Spleen (tissue), 11 donors: Measurements from ENCODE around the gene USP2. TPM values are rescaled to one million over a fixed set of nuclear protein-coding genes. Genes with fewer than 3 reads are reported as not detected.

Source experiments
- DNase-seq: peaks from one replicate; pipeline ENCODE4 v3.0.0-alpha.2; 2020
- H3K27ac ChIP-seq, 8 donors: fragments of 200-600 bp; sonication (generic) in 7 of 8; 1 replicate in 4 of 8; 2 replicates in 4 of 8; pipeline versions ENCODE4 v1.5.0 to v1.8.0; 2016 to 2021; ENCODE audit warnings: inconsistent platforms in 4 of 8, mild to moderate bottlenecking in 4 of 8, moderate library complexity in 1 of 8
- H3K27me3 ChIP-seq, 7 donors: fragments of 200-600 bp; sonication (generic) in 6 of 7; replicated peaks in 1 of 7; 1 replicate in 4 of 7; 2 replicates in 3 of 7; pipeline versions ENCODE4 v1.5.0 to v1.8.0; 2016 to 2021; ENCODE audit warnings: inconsistent platforms in 3 of 7, mild to moderate bottlenecking in 1 of 7
- H3K36me3 ChIP-seq, 6 donors: fragments of 200-600 bp; sonication (generic) in 5 of 6; 1 replicate in 4 of 6; 2 replicates in 2 of 6; pipeline versions ENCODE4 v1.5.0 to v1.8.0; 2016 to 2021; ENCODE audit warnings: inconsistent platforms in 2 of 6
- H3K4me1 ChIP-seq, 6 donors: fragments of 200-600 bp; sonication (generic) in 5 of 6; 1 replicate in 3 of 6; 2 replicates in 3 of 6; pipeline versions ENCODE4 v1.5.0 to v1.8.0; 2016 to 2021; ENCODE audit warnings: inconsistent platforms in 3 of 6
- H3K4me3 ChIP-seq, 8 donors: fragments of 200-600 bp; sonication (generic) in 7 of 8; 1 replicate in 4 of 8; 2 replicates in 4 of 8; pipeline versions ENCODE4 v1.5.0 to v1.8.0; 2016 to 2021; ENCODE audit warnings: inconsistent platforms in 4 of 8, mild to moderate bottlenecking in 4 of 8, moderate library complexity in 2 of 8
- H3K9me3 ChIP-seq, 8 donors: fragments of 200-600 bp; sonication (generic) in 7 of 8; 1 replicate in 4 of 8; 2 replicates in 4 of 8; pipeline versions ENCODE4 v1.5.0 to v1.8.0; 2016 to 2021; ENCODE audit warnings: inconsistent platforms in 4 of 8
- CTCF ChIP-seq, 11 experiments: fragments of 200-600 bp in 7 of 11; fragments of 450-650 bp in 4 of 11; sonication (generic) in 4 of 11; IDR thresholded peaks in 8 of 11; conservative IDR thresholded peaks in 3 of 11; 1 replicate in 7 of 11; 2 replicates in 4 of 11; pipeline versions ENCODE4 v1.4.0 to v1.8.0; 2016 to 2021; ENCODE audit warnings: antibody characterized with exemption in 11 of 11, inconsistent platforms in 4 of 11, mild to moderate bottlenecking in 1 of 11
- POLR2A ChIP-seq, 3 donors: fragments of 450-650 bp; IDR thresholded peaks; one replicate each; pipeline ENCODE4 v1.5.1; 2017; ENCODE audit warnings: antibody characterized with exemption in 3 of 3, mild to moderate bottlenecking in 1 of 3
- POLR2AphosphoS5 ChIP-seq, 3 donors: sonication (generic); formaldehyde crosslinking; IDR thresholded peaks; one replicate each; pipeline ENCODE4 v1.5.1; 2017; ENCODE audit warnings: antibody characterized with exemption in 3 of 3
- WGBS, 5 donors: extraction: QIAGEN DNeasy Blood & Tissue Kit in 3 of 5; methylation state at CpG; one replicate each; pipeline versions ENCODE4 v1.1.5 to v1.1.7; 2013 to 2018; 5-methylcytosine and 5-hydroxymethylcytosine counted together
- intact Hi-C: fragments of 100-400 bp; cut with DNase I; formaldehyde crosslinking; loops from one replicate; pipeline ENCODE4 v1.15.0; 2023; ENCODE audit warnings: low total_unique reads
- polyA plus RNA-seq, 3 donors: library from polyadenylated mRNA; stranded (reverse); fragments of 200-250 nt; gene quantifications; one replicate each; pipeline ENCODE4 v1.2.1, GENCODE V29; 2013
- total RNA-seq, 7 donors: library from RNA; depleted of rRNA in 3 of 7; stranded (reverse); fragments of >200 nt in 3 of 7; fragmentation: NEBNext Ultra II Directional in 4 of 7; extraction: Animal tissue kit (Norgen Biotek cat#: 25700) in 4 of 7; gene quantifications; one replicate each; pipeline versions ENCODE4 v1.1.0 to v1.2.1, GENCODE V29; 2016 to 2021
- donor health status: healthy with polysubstance abuse.
- donor health status: DM: no; HTN: no; CAD: no; lungs with moderate emphysema.
- donor health status: DM: no; HTN: no; CAD: no.
- donor health status: Bipolar disorder and iron deficiency.
- donor health status: healthy.
- donor health status: DM: no; HTN: no; CAD: no.
- donor health status: DM: yes; HTN: yes; CAD: no.

Gene USP2
- total and polyA plus RNA-seq, 10 donors: 0.15 to 0.88 (median 0.45) TPM

GRCh38 chr11:119319700-119320239 lies 61.7 kb downstream of the USP2 start:
- no peak for TF ChIP-seq CTCF (IDR thresholded peaks at IDR 0.05 in 8 of 11, conservative IDR thresholded peaks at IDR 0.05 in 3 of 11)
- peak in 2 of 3 donors; percentile 30 to 38 for TF ChIP-seq POLR2AphosphoS5 (IDR thresholded peaks at IDR 0.05)
- H3K4me3 ChIP-seq: peak overlapping the region in 1 of 8 donors; percentile 77
- peaks cover 0 to 4% (median 0%) of the 10 kb centered on the region in 6 donors for H3K36me3 ChIP-seq
- peak overlapping the region; percentile 15 to 86 (median 80) for H3K27ac ChIP-seq
- H3K9me3 ChIP-seq: no peaks in the 10 kb centered on the region
- peaks cover 21 to 90% (median 80%) of the 10 kb centered on the region in 6 donors for H3K4me1 ChIP-seq
- peaks cover 0 to 73% (median 29%) of the 10 kb centered on the region in 7 donors for H3K27me3 ChIP-seq
- no peak for DNase-seq
- 37 to 72% (median 49%) methylated on average over 11 of the region's 11 CpGs for WGBS, 5 donors
- intact Hi-C loops: no loop called here

- Histone ChIP-seq H3K4me3 (peak overlapping the region in 1 of 8 donors; percentile 4), H3K36me3 (peaks cover 0 to 9% (median 0%) of the 10 kb centered on the region in 6 donors), H3K4me1 (peaks cover 21 to 93% (median 83%) of the 10 kb centered on the region in 6 donors), H3K27me3 (peaks cover 0 to 78% (median 31%) of the 10 kb centered on the region in 7 donors), H3K27ac (peak overlapping the region; percentile 54 to 86 (median 76)), H3K9me3 (no peaks in the 10 kb centered on the region)
- no peak for DNase-seq
- intact Hi-C loops: no loop called here
- 67 to 91% (median 70%) methylated on average over 6 to 8 of the region's 8 CpGs for WGBS, 5 donors
- TF ChIP-seq POLR2A (IDR thresholded peaks at IDR 0.05) (no peak), CTCF (IDR thresholded peaks at IDR 0.05 in 8 of 11, conservative IDR thresholded peaks at IDR 0.05 in 3 of 11) (no peak), POLR2AphosphoS5 (IDR thresholded peaks at IDR 0.05) (no peak)
Measured at GRCh38 chr11:119319136-119319699, 62.3 kb downstream of the USP2 start.

GRCh38 chr11:119318240-119319135 lies 63.0 kb downstream of the USP2 start:
- peaks cover 21 to 89% (median 81%) of the 10 kb centered on the region in 6 donors for H3K4me1 ChIP-seq
- H3K9me3 ChIP-seq: no peaks in the 10 kb centered on the region
- TF ChIP-seq CTCF (IDR thresholded peaks at IDR 0.05 in 8 of 11, conservative IDR thresholded peaks at IDR 0.05 in 3 of 11) (no peak), POLR2AphosphoS5 (IDR thresholded peaks at IDR 0.05) (peak in 2 of 3 donors; percentile 34 to 70), POLR2A (IDR thresholded peaks at IDR 0.05) (no peak)
- H3K27me3 ChIP-seq: peaks cover 0 to 82% (median 31%) of the 10 kb centered on the region in 7 donors
- intact Hi-C loops: no loop called here
- peak overlapping the region in 7 of 8 donors; percentile 58 to 86 (median 80) for H3K27ac ChIP-seq
- DNase-seq: no peak
- H3K4me3 ChIP-seq: peak overlapping the region in 1 of 8 donors; percentile 22
- 55 to 72% (median 64%) methylated on average over 11 to 22 of the region's 22 CpGs for WGBS, 5 donors
- H3K36me3 ChIP-seq: peaks cover 0 to 17% (median 0%) of the 10 kb centered on the region in 6 donors
